ENCODE results near the gene IMP3.
A peak's percentile ranks its signal among the peaks of the same experiment; 100 is the strongest.
"Not testable (repeated sequence)": the region's sequence is repeated elsewhere in the genome, so short reads cannot be mapped to it uniquely, and the experiment has no call there.

The IMP3 gene

GRCh38 chr15:75650908-75651809, 11.1 kb upstream of the IMP3 start:
- DNase-seq (ENCODE audit: low spot score) = no peak

DNA sequence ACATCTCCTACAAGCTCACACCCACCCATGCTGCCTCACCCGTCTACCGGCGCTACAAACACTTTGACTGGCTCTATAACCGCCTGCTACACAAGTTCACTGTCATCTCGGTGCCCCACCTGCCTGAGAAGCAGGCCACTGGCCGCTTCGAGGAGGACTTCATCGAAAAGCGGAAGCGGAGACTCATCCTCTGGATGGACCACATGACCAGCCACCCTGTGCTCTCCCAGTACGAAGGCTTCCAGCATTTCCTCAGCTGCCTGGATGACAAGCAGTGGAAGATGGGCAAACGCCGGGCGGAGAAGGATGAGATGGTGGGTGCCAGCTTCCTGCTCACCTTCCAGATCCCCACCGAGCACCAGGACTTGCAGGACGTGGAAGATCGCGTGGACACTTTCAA, 9.8 kb upstream of the IMP3 start:
- DNase-seq (ENCODE audit: low spot score) = no peak

- no peak for DNase-seq (ENCODE audit: low spot score)
Measured at GRCh38 chr15:75649045-75649761, 9.2 kb upstream of the IMP3 start.

DNA sequence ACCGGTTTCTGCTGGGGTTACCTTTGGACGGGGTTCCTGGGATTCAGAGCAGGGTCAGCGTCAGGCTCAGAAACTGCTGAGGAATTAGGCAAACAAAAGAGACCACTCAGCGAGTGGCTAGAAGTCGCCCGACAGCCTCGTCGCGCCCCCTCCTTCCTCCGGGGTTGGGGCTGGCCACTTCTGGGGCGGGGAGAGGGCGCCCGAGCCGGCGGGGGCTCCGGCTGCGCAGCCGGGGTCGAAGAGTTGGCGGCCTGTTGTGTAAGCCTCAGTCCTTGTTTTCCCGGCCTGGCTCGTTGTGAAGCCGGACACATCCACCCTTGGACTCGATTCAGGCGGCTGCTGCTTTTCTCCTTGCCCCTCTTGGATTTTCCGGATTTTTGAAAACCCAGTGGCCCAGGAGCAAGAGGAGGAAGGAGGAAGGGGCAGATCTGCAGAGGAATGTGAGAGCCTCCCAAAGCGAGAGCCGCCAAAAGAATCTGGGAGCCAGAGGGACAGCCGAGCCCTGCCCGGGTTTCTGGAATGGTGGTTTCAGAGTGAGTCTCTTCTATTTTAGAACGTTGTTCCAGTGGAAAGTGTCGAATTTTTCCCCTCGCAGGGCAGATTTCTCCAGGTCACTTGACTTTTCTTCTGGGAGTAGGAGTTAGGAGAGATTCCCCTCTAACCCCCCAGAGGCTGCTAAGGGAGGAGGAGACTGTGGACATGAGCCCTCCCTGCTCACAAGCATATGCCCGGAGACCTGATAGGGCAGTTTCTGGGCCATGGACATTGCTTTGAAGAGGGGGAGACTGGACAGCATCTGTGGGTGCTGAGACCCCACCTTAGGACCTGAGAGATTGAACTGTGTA, 8.4 kb upstream of the IMP3 start:
- DNase-seq (ENCODE audit: low spot score) = no peak

DNA sequence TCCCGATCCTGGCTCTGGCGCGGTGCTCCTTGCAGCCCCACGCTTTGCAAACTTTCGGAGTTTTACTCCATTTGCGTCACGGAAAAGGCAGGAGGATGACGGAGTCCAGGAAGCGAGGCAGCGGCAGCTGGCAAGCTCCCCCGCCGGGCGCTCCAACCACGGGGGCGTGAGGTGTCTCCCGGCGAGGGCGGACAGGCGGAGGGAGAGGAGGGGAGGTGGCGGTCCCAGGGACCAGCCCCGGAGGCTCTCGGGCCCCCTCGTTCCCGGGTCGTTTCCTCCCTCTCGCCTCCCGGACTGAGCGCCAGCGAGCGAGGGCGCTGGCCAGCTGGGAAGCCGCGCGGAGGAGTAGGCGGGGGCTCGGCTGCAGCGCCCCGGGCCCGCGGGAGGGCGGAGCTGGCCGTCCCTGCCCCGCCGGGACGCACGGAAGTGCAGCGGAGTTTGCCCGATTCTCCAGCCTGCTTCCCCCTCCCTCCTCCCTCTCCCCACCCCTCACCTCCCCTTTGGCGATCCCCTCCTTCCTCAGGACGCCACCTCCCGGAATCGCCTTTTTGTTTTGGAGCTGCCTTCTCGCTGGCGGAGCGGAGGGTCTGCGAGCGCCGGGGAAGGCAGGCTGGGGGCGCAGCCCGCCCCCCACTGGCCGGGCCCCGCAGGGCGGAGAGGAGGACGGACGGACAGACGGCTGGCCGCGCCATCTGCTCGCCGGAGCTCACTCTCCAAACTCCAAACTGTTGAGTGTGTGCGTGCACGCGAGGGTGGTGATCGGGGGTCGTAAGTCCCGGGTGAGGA, 7.5 kb upstream of the IMP3 start, which contains the start of gene SNX33:
Gene SNX33 (plus strand): TSS at position 543 of the 786 bp plus-strand sequence. CDS start 1,191 bp downstream, outside the sequence.
- DNase-seq (ENCODE audit: low spot score) = peak; percentile 66

DNA sequence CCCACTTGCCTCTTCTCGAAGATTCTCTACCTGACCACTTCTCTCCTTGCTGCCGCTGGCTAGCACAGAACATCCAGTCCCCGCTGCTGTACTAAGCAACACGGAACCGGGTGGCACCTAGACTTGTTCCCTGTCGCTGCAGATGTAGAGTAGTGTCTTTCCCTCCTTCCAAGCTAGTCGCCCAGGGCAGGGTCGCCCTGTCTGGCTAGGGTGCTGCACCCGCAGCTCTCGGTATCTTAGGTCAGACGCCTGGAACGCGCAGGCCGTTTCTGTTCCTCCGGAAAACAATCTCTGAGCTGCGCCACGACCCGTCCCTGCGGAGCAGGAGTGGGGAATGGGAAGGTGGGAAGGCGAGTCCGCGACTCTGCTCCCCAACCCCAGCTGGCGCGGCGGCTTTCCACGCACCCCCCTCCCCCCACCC, 6.9 kb upstream of the IMP3 start:
- DNase-seq (ENCODE audit: low spot score) = no peak

- DNase-seq (ENCODE audit: low spot score) = no peak
Measured at GRCh38 chr15:75646112-75646943, 6.3 kb upstream of the IMP3 start.

DNA sequence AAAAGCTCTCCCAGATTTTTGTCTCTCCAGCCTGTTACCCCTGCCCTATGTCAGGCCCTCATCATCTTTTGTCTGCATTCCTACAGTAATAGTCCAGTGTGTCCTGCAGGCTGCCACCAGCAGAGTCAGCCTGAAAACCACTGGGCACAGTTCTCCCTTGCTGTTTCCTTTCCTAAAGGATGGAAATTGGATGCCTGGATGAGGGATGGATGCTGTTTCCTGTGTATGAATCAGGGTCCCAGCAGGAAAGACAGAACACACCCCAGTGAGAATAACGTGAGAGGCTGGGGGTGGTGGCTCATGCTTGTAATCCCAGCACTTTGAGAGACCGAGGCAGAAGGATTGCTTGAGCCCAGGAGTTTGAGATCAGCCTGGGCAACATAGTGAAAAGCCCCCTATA, 4.4 kb upstream of the IMP3 start:
- no peak for DNase-seq (ENCODE audit: low spot score)

- DNase-seq (ENCODE audit: low spot score) = no peak
Measured at GRCh38 chr15:75641603-75642002, 1.6 kb upstream of the IMP3 start.

- no peak for DNase-seq (ENCODE audit: low spot score)
Measured at GRCh38 chr15:75641179-75641503, 1.1 kb upstream of the IMP3 start.

GRCh38 chr15:75640483-75641178, 607 bp upstream of the IMP3 start:
- peak; percentile 71 for DNase-seq (ENCODE audit: low spot score)

GRCh38 chr15:75639191-75639708, 774 bp downstream of the IMP3 start:
- DNase-seq (ENCODE audit: low spot score) = no peak

DNA sequence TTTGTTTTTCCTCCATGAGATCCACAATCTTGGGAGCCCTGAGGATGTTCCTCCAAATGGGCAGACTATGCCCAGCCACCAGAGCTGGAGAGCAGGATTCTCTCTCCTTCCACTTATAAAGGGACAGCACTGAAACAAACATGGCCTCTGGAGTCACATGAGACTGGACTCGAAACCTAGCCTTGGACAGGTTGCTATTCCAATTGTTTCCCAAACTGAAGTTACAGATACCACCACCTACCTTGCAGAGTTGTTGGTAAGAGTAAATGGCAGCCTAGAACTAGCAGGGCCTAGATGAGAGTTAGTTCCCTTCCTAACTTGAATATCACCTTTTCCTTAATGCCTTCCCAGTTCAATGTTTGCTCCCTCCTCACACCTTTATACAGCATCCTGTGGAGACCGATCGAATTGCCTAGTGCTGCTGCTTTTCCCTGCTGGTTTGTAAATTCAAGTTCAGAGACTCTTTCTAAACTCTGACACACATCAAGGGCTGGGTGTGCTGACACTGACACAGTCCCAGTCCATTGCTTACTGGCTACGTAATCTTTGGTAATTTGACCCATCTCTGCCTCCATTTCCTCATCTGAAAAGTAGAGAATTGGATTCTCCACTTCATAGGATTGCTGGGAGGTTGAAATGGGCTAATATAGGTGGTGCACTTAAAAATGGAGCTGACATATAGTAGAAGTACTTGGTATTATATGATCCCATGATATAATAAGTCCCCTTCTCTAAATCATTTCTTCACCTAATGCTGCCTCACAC, 2.6 kb downstream of the IMP3 start:
- DNase-seq (ENCODE audit: low spot score) = no peak

DNA sequence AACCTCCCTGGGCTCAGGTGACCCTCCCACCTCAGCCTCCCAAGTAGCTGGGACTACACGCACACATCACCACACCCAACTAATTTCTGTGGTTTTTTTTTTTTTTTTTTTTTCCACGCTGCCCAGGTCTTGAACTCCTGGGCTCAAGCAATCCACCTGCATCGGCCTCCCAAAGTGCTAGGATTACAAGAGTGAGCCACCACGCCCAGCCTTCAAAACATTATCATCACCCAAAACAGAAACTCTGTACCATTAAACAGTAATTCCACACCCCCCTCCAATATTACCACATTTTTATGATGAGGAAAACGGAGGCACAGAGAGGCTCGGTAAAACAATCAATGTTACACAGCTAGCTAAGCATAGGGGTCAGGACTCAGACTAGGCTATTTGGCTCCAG, 4.0 kb downstream of the IMP3 start:
- DNase-seq (ENCODE audit: low spot score) = no peak

DNA sequence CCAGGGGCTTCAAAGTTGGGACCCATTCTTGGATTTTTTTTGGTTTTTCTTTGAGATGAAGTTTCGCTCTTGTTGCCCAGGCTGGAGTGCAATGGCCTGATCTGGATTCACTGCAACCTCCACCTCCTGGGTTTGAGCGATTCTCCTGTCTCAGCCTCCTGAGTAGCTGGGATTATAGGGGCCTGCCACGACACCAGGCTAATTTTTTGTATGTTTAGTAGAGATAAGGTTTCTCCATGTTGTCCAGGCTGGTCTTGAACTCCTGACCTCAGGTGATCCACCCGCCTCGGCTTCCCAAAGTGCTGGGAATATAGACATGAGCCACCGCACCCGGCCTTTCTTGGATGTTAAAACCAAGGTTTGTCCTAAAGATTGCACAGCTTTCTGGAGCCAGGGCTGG, 6.1 kb downstream of the IMP3 start:
- DNase-seq (ENCODE audit: low spot score) = not testable (repeated sequence)

DNA sequence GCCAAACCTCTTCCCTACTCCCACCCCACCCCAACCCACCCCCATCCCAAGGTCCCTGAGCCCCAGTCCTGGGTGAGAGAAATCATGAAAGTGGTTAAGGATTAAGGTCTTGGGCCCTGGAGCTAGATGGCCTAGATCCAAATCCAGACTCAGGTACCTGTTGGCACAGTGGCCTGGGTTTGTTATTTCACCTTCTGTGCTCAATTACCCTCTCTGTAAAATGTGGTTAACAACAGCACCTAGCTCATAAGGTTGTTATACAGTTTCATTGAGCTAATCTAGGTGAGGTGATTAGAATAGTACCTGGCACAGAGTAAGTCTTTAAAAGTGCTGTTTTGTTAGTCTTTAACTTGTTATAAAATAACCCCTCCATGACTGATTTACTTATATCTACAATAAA, 8.1 kb downstream of the IMP3 start:
- no peak for DNase-seq (ENCODE audit: low spot score)

DNA sequence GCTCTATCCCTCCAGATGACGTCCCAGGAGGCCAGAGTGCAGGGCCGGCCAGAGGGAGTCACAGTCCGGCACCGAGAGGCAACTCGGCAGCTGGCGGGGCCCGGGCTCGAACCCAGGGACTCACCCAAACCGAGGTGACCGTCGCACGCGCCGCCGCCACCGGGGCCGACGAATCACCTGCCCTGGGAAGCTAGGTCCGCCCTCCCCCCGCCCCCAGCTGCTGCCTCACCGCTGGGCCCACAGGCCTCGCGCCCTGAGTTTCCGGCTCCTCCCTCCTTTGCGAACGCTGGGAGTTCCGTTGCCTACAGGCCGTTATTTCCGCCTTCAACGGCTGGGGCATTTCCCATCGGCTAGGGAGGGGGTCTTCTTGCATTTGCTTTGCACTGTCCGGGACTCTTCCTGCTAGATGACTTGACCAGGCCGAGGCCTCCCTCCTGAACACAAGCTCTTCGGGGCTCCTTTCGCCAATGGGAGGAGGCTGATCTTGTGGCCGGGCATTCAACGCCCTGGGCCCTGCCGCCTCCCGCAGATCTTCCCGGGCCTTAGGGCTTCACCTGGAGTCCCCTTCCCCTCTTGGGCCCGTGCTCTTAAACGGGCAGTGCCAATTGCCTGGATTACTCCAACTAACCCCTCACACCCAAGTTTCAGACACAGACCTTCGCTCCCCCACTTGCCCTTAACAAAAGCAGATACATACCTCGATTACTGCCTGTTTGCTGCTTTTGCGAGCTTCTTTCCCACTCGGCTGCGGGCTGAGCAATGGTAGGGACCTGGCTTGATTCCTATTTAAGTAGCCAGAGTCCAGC, 14.3 kb downstream of the IMP3 start, which contains the start of gene SNUPN:
Gene SNUPN (minus strand): TSS at position 184 of the 806 bp plus-strand sequence. CDS start 4,674 bp downstream, outside the sequence.
- peak; percentile 96 for DNase-seq (ENCODE audit: low spot score)

- no peak for DNase-seq (ENCODE audit: low spot score)
Measured at GRCh38 chr15:75622505-75622904, 17.5 kb downstream of the IMP3 start.
